ENCODE data around the gene MRGPRD. TPM values are rescaled to one million over a fixed set of nuclear protein-coding genes. Genes with fewer than 3 reads are reported as not detected.
"Not testable (repeated sequence)": the region's sequence is repeated elsewhere in the genome, so short reads cannot be mapped to it uniquely, and the experiment has no call there.

MRGPRD gene
- polyA plus RNA-seq, 4 donors, result not detected

DNA sequence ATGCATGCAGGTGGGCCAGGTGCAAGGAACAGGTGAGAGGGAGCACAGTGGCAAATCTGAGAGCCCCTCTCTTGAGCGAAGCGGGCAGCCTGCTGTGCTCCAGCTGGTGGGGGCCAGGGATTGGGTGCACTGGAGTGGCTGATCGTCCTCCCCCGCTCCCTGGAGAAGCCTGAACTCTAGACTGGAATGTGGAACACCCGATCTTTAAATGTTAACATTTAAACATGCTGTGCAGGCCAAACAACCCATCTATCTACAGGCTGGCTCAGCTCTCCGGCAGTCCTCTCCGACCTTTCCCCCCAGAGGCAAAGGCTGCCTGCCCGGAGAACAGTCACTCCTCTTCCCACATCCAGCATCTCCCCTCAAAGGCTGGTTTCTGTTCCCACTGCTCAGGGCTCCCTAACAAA is 27.2 kb upstream of the MRGPRD start:
- DNase-seq (ENCODE audit: low read depth in 4 of 4, low spot score in 3 of 4), result no peak

- no peak for DNase-seq (ENCODE audit: low read depth in 4 of 4, low spot score in 3 of 4)
Measured at GRCh38 chr11:69006816-69007215, 26.0 kb upstream of the MRGPRD start.

DNA sequence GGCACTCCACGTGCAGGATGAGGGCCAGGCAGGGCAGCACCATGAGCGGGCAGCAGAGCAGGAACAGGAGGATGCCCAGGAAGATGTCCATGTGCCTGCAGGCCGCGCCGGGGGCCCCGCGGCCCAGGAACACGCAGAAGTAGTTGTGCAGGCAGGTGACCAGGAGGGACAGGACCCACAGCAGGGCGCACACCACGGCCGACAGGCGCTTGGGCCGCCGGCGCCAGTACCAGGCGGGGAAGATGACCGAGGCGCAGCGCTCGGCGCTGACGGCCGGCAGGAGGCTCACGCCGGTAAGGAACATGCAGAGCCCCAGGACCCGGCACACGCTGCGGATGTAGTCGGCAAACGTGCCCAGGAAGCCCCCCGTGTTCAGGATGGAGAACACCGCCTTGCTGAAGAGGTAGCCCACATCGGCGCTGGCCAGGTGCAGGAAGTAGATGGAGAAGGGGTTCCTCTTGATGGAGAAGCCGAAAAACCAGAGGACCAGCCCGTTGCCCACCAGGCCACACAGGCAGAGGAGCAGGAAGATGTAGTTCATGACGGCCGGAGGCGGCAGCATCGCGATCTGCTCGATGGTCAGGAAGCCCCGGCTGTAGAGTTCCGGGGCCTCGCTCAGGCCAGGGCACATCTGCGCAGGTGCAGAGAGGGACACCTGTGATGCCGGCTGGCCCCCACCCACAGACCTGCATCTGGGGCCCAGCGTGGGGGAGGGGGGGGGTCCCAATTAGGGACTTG is 25.0 kb upstream of the MRGPRD start:
- no peak for DNase-seq (ENCODE audit: low read depth in 4 of 4, low spot score in 3 of 4)

DNA sequence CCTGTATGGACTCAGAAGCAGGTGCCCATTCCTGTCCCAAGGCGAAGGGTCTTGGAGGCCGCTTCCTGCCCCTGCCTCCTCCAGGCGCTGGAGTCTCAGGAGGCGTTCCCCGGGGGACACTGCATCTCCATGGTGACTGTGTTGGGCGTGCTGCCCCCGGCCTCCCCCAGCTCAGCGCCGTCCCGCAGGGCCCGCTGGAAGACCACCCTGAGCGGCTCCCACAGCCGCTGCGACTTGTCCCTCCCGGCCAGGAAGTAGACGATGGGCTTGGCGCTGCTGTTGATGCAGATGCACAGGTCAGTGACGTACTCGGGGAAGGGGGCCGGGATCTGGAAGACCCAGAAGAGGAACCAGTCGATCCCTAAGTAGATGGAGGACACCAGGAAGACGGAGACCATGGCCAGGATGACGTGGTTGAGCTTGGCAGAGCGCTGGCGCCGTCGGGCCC is 24.4 kb upstream of the MRGPRD start:
- no peak for DNase-seq (ENCODE audit: low read depth in 4 of 4, low spot score in 3 of 4)

GRCh38 chr11:69004411-69005182 is 23.8 kb upstream of the MRGPRD start:
- DNase-seq (ENCODE audit: low read depth in 4 of 4, low spot score in 3 of 4), result no peak

DNA sequence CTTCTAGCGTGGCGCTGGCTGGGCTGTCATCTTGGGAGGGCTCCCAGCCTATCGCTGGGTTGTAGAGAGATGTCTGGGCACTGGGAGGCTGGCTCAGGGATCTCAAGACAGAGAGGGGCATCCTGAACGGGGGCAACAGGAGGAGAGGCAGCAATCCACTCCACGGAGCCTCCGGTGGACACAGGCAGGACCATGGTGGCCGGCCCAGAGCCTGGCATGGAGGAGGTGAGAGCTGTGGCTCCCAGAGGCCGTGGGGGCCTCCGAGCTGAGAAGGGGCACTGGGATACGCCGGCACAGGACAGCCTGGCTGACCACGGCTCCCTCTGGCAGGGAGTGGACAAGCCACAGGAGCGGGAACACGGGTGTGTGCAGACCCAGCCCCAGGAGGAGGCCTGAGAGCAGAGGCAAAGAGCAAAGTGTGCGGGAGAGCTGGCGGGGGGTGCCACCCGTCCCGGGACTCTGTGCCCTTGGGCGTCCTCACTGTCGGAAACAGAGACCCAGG is 23.1 kb upstream of the MRGPRD start:
- no peak for DNase-seq (ENCODE audit: low read depth in 4 of 4, low spot score in 3 of 4)

DNA sequence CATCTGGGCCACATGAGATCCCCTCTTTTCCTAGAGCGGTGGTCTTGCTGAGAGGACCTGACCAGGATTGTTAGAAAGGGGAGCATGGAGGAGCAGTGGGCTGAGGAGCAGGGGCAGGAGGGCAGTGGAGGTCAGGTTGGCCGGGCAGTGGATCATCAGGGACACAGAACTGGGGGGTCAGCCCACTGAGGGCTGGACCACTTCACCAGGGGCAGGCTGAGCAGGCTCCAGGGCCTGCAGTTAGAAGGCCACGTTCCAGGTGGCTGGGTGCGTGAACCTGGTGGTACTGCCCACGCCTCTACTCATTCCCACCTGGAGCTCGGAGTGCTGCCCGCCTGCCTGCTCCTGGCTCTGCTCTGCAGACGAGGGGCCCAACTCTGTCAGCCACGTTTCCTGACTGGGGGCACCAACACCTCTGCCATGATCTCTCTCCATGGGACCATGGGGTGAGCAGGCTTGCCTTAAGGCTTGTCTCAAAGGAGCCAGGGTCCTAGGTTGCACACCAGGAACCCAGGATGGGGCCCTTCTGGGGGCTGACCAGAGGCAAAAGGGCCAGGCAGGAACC is 22.6 kb upstream of the MRGPRD start:
- DNase-seq (ENCODE audit: low read depth in 4 of 4, low spot score in 3 of 4), result no peak

- no peak for DNase-seq (ENCODE audit: low read depth in 4 of 4, low spot score in 3 of 4)
Measured at GRCh38 chr11:69002570-69003231, 21.9 kb upstream of the MRGPRD start.

DNA sequence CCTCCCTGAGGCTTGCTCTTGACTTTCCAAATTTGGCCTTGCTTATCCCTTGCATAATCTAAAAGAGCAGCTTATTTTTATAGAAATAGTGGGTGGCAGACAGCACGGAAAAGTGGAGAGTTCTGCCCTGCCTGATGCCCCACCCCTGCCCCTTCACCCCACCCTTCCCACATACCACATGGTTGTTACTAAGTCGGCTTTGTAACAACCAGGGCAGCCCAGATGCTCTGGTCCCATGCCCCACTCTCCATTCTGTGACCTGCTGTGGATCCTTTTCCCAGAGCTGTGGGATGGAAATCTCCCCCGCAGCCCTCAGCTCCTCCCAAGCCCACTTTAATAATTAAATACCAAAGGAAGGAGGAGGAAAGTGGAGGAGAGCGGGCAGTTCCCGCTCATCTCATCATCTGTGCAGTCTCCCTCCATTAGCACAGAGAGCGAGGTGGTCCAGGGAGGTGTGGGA is 21.4 kb upstream of the MRGPRD start:
- no peak for DNase-seq (ENCODE audit: low read depth in 4 of 4, low spot score in 3 of 4)

GRCh38 chr11:69001243-69002081 is 20.7 kb upstream of the MRGPRD start:
- no peak for DNase-seq (ENCODE audit: low read depth in 4 of 4, low spot score in 3 of 4)

GRCh38 chr11:69000831-69001242 is 20.1 kb upstream of the MRGPRD start:
- DNase-seq (ENCODE audit: low read depth in 4 of 4, low spot score in 3 of 4), result no peak

DNA sequence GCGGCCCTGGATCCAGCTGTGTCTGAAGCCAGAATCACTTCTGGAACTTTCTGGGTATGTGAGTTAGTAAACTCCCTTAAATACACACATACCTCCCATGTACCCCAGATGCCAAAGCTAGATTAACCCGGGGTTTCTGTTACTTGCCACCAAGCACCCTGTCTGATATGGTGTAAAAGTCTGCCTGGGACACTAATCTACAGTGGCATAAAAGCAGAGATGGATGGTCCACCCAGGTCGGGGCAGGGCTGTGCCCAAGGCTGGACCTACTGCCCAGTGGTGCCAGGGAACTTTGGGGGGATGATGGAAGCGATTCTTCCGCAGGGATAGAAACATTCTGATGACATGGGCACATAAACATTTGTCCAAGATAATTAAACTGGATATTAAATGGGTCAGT is 19.6 kb upstream of the MRGPRD start:
- DNase-seq (ENCODE audit: low read depth in 4 of 4, low spot score in 3 of 4), result no peak

GRCh38 chr11:68999748-69000355 is 19.1 kb upstream of the MRGPRD start:
- DNase-seq (ENCODE audit: low read depth in 4 of 4, low spot score in 3 of 4), result not testable (repeated sequence)

DNA sequence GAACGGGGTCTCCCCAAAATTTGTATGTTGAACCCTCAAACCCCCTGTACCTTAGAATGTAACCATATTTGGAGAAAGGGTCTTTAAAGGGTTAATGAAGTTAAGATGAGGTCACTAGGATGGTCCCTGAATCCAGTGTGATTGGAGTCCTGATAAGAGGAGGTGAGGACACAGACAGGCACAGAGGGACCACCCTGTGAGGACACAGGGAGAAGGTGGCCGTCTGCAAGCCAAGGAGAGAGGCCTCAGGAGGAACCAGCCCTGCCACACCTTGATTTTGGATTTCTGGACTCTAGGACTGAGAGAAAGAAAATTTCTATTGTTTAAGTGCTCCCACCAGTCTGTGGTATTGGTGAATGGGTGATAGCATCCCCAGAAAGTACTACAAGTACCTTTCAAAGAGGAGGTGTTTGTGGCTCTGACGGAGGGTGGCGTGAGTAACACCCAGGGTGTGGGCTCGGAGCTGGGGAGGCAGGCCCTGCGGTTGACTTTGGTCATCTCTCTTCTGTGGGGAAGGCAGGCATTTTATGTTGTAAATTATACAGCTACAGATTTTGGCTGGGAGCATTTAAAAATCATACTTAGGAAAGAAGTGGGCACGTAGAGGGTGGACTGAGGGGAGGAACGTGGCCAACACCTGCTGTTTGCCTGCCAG is 18.4 kb upstream of the MRGPRD start:
- DNase-seq (ENCODE audit: low read depth in 4 of 4, low spot score in 3 of 4), result no peak

DNA sequence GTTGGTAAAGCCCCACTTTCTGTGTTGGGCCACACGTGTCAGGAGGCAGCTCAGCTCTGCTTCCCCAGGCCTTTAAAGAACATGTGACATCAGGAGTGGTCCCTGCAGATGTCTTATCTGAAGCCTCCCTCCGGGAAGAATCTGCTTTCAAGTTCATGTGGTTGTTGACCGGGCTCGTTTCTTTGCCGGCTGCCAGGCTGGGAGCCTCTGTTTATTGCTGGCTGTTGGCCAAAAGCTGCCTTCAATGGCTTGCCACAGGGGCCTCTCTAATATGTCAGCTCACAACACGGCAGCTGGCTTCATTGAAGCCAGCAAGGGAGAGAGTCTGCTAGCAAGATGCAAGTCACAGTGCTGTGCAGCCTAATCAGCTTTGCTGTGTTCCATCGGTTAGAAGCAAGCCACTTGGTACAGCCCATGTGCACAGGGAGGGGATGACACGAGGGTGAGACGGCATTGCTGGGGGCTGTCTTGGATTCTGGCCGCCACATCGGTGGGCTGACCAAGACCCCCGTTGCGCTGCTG is 17.7 kb upstream of the MRGPRD start:
- no peak for DNase-seq (ENCODE audit: low read depth in 4 of 4, low spot score in 3 of 4)

GRCh38 chr11:68997995-68998348 is 17.2 kb upstream of the MRGPRD start:
- no peak for DNase-seq (ENCODE audit: low read depth in 4 of 4, low spot score in 3 of 4)

- no peak for DNase-seq (ENCODE audit: low read depth in 4 of 4, low spot score in 3 of 4)
Measured at GRCh38 chr11:68997124-68997994, 16.6 kb upstream of the MRGPRD start.
